BJ (cell line): ENCODE measurements around the gene NDUFB10. TPM values are rescaled to one million over a fixed set of nuclear protein-coding genes. Genes with fewer than 3 reads are reported as not detected.

Experiments used
- CTCF ChIA-PET: fragments of 350-600 bp; formaldehyde crosslinking; extraction: SDS; loops from one replicate; lab custom pipeline; 2021; ENCODE audit warnings: antibody characterized with exemption, inconsistent platforms; lab: Yijun Ruan, JAX
- POLR2A ChIA-PET: fragments of 300-600 bp; sonication (Branson Sonifier 250); formaldehyde crosslinking; extraction: SDS; loops from one replicate; lab custom pipeline; 2021; ENCODE audit warnings: antibody characterized with exemption; lab: Charles Lee
- DNase-seq: peaks from one replicate; pipeline ENCODE4 v3.0.0-alpha.2; 2011; ENCODE audit warnings: low read depth
- H3K27me3 ChIP-seq: 2 replicates; pipeline ENCODE4 v1.6.0; 2011; ENCODE audit warnings: low read length; ENCODE audit not compliant: control insufficient read depth, insufficient read depth
- H3K36me3 ChIP-seq: 2 replicates; pipeline ENCODE4 v1.5.1; 2011; ENCODE audit warnings: low read length; ENCODE audit not compliant: control insufficient read depth, insufficient read depth
- H3K4me3 ChIP-seq: 2 replicates; pipeline ENCODE4 v1.5.1; 2011; ENCODE audit warnings: low read depth, mild to moderate bottlenecking, control low read depth, low read length
- polyA plus RNA-seq: library from polyadenylated mRNA; depleted of rRNA; stranded (reverse); fragments of >200 nt; gene quantifications from 2 replicates; pipeline ENCODE4 v1.2.3, GENCODE V29; 2011
- TF ChIP-seq, protein P1 (sequence below): IDR thresholded peaks from 2 replicates; pipeline ENCODE4 v1.5.1; 2011; ENCODE audit warnings: low read depth, mild to moderate bottlenecking, control low read depth, inconsistent platforms, low read length, moderate library complexity; ENCODE audit not compliant: insufficient read depth

The NDUFB10 gene
- polyA plus RNA-seq, 1 experiment, result 183 TPM

DNA sequence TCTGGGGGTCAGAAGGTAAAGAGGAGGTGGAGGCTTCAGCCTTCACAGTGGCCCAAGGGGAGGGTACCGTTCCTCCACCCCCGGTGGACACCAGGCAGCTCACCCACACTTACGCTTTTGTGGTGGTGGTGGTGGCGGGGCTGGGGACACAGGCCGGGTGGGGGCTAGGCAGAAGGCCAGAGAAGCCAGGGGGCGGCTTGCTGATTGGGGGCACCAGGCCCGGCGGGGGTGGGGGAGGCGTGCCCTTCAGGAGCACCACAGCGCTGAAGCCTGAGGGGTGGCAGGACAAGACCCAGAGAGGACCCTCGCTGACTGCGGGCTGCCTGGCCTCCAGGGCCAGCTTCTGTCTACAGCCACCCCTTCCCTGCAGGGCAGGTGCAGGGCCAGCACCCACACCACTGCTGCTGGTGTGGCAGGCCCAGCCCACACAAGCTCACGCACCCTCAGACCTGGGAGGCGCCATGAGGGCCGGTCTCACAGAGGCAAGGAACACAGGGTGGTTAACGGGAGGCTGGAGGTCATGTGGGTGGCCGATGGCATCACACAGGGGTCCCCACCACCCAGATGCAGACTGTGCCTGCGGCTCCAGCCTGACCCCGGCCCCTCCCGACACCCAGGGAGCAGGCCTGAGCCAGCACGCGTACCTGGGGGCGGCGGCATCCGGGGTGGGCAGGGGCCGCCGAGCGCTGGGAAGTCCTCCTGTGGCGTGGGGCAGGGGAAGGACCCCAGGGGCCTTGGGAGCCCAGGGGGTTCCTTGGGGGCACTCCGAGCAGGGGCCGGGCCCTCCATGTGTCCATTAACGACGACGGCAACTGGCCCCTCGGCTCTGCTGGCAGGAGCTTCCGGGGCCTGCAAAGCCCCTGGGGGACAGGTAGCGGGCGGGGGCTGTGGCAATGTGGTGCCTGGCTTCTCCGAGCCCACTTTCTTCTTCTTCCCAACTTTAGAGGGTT is 39.8 kb downstream of the NDUFB10 start:
- ChIA-PET POLR2A (no interaction called here), CTCF (interaction anchor here (1.2 kb wide), 1 partner anchor 14 kb away, joined by 5 read pairs; no protein-coding TSS in a partner anchor)
- DNase-seq, result no peak
- Histone ChIP-seq H3K4me3 (no peak overlapping the region), H3K27me3 (no peaks in the 10 kb centered on the region), H3K36me3 (peaks cover 48% of the 10 kb centered on the region)
- TF ChIP-seq, protein P1, sequence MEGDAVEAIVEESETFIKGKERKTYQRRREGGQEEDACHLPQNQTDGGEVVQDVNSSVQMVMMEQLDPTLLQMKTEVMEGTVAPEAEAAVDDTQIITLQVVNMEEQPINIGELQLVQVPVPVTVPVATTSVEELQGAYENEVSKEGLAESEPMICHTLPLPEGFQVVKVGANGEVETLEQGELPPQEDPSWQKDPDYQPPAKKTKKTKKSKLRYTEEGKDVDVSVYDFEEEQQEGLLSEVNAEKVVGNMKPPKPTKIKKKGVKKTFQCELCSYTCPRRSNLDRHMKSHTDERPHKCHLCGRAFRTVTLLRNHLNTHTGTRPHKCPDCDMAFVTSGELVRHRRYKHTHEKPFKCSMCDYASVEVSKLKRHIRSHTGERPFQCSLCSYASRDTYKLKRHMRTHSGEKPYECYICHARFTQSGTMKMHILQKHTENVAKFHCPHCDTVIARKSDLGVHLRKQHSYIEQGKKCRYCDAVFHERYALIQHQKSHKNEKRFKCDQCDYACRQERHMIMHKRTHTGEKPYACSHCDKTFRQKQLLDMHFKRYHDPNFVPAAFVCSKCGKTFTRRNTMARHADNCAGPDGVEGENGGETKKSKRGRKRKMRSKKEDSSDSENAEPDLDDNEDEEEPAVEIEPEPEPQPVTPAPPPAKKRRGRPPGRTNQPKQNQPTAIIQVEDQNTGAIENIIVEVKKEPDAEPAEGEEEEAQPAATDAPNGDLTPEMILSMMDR, result no peak

DNA sequence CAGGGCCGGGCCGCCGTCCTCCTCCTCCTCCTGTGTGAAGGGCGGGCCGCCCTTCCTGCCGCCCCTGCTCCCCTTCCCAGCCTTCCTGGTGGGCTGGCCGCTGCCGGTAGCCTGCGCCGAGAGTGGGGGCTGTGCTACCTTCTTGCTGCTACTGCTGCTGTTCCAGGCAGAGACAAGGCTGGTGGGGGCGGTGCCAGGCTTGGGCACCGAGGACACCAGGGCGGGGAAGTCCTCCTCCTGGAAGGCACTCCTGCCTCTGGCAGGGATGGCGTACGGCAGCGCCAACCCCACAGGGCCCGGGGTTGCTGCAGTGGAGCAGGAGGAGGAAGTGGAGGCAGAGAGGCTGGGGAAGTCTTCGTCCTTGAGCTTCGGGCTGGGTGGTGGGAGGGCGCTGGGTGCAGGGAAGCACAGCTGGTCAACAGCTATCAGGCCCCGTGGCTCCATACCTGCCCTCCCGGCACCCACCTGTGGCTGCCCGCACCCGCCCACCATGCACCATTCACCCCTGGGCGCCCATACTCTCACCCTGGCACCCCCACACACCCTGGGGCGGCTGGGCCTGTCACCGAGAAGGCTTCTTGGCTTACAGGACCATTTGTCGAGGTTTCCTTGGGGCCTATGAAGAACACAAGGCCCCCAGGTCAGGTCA is 40.7 kb downstream of the NDUFB10 start:
- TF ChIP-seq, protein P1, result no peak
- POLR2A ChIA-PET, result no interaction called here
- peaks cover 51% of the 10 kb centered on the region for H3K36me3 ChIP-seq
- no peaks in the 10 kb centered on the region for H3K27me3 ChIP-seq
- H3K4me3 ChIP-seq, result no peak overlapping the region
- DNase-seq, result no peak
- CTCF ChIA-PET, result no interaction called here

DNA sequence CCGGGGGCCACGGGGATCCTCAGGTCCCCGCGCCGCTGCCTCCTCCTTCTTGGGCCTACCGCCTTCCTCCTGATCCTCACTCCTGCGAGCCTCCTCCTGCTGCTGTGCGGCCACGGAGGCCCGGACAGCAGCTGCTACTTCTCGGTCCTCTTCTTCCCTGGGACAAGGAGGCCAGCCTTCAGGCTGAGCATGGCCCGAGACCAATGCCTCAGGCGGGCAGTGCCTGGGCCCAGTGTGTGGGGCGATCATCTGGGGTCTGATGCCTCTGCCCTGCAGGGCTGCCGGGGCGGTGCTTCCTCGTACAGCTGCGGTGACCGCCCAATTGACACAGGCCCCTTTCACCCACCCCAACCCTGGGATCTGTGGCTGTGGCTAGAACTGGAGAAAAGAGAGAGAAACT is 41.7 kb downstream of the NDUFB10 start:
- ChIA-PET POLR2A (no interaction called here), CTCF (interaction anchor here (1.2 to 4.1 kb wide), 2 partner anchors 139 to 251 kb away, joined by 3 to 30 read pairs; no protein-coding TSS in a partner anchor)
- Histone ChIP-seq H3K4me3 (no peak overlapping the region), H3K27me3 (no peaks in the 10 kb centered on the region), H3K36me3 (peaks cover 53% of the 10 kb centered on the region)
- DNase-seq, result no peak
- TF ChIP-seq, protein P1, result no peak

DNA sequence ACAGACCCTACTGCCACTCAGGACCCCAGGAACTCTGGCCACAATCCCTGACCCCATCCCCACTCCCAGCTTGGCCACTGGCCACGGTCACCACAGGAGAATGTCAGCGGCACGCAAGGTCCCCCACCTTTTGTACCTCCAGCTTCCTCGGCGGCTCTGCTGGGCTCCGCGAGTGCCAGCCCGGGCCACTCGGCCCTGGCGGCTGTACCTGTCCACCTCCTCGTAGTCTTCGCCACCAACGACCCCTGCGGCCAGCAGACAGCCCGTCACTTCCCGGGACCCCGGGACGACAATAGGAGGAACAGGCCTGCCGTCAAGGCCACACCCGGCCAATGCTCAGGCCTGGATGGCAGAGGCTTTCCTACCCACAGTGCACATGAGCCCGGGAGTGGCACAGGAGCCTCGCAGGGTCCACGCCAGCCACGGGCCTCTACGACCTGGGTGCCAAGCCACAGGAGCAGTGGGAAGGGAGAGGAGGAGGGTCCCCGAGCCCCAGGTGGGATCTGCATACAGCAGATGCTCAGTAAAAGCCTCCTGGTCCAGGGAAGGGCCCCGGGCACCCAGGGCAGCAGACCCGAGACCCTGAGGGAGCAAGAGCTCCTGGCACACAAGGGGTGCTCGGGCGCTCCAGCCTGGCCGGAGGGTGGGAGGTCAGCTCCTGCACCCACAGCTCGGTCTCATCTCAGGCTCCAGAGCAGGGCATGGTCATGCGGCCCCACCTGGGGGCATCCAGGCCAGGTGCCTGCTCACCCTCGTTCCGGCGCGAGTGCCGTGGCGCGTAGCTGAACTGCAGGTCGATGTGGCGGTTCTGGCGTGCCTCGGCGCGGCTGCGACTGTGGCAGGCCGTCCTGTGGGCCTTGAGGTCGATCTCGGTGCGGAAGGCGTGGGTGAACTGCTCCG is 42.4 kb downstream of the NDUFB10 start:
- Histone ChIP-seq H3K27me3 (no peaks in the 10 kb centered on the region), H3K36me3 (peaks cover 56% of the 10 kb centered on the region), H3K4me3 (no peak overlapping the region)
- TF ChIP-seq, protein P1, result no peak
- no peak for DNase-seq
- CTCF ChIA-PET, result interaction anchor here (1.2 to 4.1 kb wide), 2 partner anchors 139 to 250 kb away, joined by 3 to 30 read pairs; no protein-coding TSS in a partner anchor
- POLR2A ChIA-PET, result no interaction called here
